Neural cell (in vitro differentiated cells): Measurements from ENCODE around the gene CNTNAP2.

Source experiments
- SMC3 ChIP-seq: fragments of 450-650 bp; conservative IDR thresholded peaks from 2 replicates; pipeline ENCODE4 v1.6.1; 2014; ENCODE audit warnings: antibody characterized with exemption, mild to moderate bottlenecking, moderate library complexity; ENCODE audit not compliant: poor library complexity
- TAF1 ChIP-seq: IDR thresholded peaks from 2 replicates; pipeline ENCODE4 v1.6.1; 2012; ENCODE audit warnings: low read depth
- TF ChIP-seq, protein P1 (sequence below): fragments of 450-650 bp; IDR thresholded peaks from 2 replicates; pipeline ENCODE4 v1.5.1; 2014; ENCODE audit warnings: antibody characterized with exemption, mild to moderate bottlenecking, moderate library complexity; ENCODE audit not compliant: poor library complexity, severe bottlenecking

DNA sequence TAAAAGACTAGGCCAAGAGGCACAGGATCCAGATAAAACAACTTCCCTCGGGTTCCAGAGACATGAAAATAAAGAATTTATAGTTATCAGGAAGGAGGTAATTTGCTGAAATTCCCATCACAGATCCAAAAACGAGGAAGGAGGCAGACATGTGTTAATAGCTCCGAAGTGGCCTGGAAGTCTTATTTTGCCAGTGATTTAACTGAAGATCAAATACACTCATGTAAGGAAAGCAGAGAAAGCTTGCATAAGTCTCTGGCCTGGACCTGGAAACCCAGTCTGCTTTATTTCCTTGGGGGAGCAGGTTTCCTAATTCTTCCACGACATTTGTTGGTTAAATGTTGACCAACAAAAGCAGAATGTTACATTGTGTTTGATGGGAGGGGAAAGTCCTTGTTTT lies 1975.3 kb downstream of the CNTNAP2 start:
- TF ChIP-seq, protein P1, sequence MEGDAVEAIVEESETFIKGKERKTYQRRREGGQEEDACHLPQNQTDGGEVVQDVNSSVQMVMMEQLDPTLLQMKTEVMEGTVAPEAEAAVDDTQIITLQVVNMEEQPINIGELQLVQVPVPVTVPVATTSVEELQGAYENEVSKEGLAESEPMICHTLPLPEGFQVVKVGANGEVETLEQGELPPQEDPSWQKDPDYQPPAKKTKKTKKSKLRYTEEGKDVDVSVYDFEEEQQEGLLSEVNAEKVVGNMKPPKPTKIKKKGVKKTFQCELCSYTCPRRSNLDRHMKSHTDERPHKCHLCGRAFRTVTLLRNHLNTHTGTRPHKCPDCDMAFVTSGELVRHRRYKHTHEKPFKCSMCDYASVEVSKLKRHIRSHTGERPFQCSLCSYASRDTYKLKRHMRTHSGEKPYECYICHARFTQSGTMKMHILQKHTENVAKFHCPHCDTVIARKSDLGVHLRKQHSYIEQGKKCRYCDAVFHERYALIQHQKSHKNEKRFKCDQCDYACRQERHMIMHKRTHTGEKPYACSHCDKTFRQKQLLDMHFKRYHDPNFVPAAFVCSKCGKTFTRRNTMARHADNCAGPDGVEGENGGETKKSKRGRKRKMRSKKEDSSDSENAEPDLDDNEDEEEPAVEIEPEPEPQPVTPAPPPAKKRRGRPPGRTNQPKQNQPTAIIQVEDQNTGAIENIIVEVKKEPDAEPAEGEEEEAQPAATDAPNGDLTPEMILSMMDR: no peak
- TF ChIP-seq SMC3 (no peak), TAF1 (no peak)
